ENCODE measurements around the gene RPEL1. TPM values are rescaled to one million over a fixed set of nuclear protein-coding genes. Genes with fewer than 3 reads are reported as not detected.
"Not testable (repeated sequence)": the region's sequence is repeated elsewhere in the genome, so short reads cannot be mapped to it uniquely, and the experiment has no call there.

The RPEL1 gene
- total and polyA plus RNA-seq, 2 experiments from 2014 or later: not detected

DNA sequence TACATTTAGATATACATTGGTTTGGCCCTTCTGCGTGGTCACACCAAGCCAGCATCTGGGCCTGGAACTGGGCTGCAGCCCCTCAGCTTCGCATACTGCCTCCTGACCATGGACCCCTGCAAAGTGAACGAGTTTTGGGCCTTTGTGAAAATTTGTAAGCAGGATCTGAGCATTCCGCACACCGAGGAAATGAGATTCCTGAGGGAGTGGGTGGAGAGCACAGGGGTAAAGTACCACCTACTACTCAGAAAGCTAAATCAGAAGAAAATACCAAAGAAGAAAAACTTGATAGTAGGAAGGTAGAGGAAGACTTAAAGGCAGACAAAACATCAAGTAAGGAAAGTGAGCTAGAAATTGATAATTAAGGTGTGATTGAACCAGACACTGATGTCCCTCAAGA is 30.1 kb upstream of the RPEL1 start:
- no peak overlapping the region for H3K4me3 ChIP-seq
- H3K27me3 ChIP-seq: no peaks in the 10 kb centered on the region
- TF ChIP-seq, protein P1, sequence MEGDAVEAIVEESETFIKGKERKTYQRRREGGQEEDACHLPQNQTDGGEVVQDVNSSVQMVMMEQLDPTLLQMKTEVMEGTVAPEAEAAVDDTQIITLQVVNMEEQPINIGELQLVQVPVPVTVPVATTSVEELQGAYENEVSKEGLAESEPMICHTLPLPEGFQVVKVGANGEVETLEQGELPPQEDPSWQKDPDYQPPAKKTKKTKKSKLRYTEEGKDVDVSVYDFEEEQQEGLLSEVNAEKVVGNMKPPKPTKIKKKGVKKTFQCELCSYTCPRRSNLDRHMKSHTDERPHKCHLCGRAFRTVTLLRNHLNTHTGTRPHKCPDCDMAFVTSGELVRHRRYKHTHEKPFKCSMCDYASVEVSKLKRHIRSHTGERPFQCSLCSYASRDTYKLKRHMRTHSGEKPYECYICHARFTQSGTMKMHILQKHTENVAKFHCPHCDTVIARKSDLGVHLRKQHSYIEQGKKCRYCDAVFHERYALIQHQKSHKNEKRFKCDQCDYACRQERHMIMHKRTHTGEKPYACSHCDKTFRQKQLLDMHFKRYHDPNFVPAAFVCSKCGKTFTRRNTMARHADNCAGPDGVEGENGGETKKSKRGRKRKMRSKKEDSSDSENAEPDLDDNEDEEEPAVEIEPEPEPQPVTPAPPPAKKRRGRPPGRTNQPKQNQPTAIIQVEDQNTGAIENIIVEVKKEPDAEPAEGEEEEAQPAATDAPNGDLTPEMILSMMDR (IDR thresholded peaks at IDR 0.05; ENCODE audit: low read depth, low read length): no peak
- no peak for DNase-seq (ENCODE audit: low read depth in 1 of 2, low spot score in 1 of 2)
- H3K4me1 ChIP-seq (ENCODE audit: low read depth): peaks cover 11% of the 10 kb centered on the region
- no peaks in the 10 kb centered on the region for H3K36me3 ChIP-seq
- no peaks in the 10 kb centered on the region for H3K9me3 ChIP-seq (ENCODE audit: low read depth)
- H3K27ac ChIP-seq: peak overlapping the region; percentile 78

DNA sequence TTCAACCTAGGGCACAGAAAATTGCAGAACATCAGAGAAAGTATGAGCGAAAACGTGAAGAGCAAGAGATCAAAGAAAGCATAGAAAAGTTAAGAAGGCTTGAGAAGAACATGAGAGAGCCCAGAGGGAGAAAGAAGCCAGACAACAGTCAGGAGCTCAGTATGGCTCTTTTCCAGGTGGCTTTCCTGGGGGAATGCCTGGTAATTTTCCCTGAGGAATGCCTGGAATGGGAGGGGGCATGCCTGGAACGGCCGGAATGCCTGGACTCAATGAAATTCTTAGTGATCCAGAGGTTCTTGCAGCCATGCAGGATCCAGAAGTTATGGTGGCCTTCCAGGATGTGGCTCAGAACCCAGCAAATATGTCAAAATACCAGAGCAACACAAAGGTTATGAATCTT is 29.3 kb upstream of the RPEL1 start:
- not testable (repeated sequence) for H3K9me3 ChIP-seq (ENCODE audit: low read depth); H3K36me3 ChIP-seq; H3K4me3 ChIP-seq; H3K27me3 ChIP-seq
- peak; percentile 23 to 57 for DNase-seq (ENCODE audit: low read depth in 1 of 2, low spot score in 1 of 2)
- peak overlapping the region; percentile 78 for H3K27ac ChIP-seq
- peaks cover 11% of the 10 kb centered on the region for H3K4me1 ChIP-seq (ENCODE audit: low read depth)

DNA sequence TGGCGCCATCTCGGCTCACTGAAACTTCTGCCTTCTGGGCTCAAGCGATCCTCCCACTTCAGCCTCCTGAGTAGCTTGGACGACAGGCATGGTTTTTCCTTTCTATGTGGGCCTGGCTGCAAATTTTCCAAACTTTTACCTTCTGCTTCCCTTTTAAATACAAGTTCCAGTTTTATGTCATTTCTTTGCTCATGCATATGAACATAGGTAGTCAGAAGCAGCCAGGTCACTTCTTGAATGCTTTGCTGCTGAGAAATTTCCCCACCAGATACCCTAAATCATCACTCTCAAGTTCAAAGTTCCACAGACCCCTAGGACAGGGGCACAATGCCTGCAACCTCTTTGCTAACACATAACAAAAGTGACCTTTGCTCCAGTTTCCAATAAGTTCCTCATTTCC is 21.6 kb upstream of the RPEL1 start:
- DNase-seq (ENCODE audit: low read depth in 1 of 2, low spot score in 1 of 2): no peak
- H3K36me3 ChIP-seq: no peaks in the 10 kb centered on the region
- H3K4me1 ChIP-seq (ENCODE audit: low read depth): peaks cover 9% of the 10 kb centered on the region
- no peak overlapping the region for H3K4me3 ChIP-seq
- no peaks in the 10 kb centered on the region for H3K9me3 ChIP-seq (ENCODE audit: low read depth)
- TF ChIP-seq, protein P1 (IDR thresholded peaks at IDR 0.05; ENCODE audit: low read depth, low read length): no peak
- H3K27me3 ChIP-seq: no peaks in the 10 kb centered on the region
- H3K27ac ChIP-seq: no peak overlapping the region

DNA sequence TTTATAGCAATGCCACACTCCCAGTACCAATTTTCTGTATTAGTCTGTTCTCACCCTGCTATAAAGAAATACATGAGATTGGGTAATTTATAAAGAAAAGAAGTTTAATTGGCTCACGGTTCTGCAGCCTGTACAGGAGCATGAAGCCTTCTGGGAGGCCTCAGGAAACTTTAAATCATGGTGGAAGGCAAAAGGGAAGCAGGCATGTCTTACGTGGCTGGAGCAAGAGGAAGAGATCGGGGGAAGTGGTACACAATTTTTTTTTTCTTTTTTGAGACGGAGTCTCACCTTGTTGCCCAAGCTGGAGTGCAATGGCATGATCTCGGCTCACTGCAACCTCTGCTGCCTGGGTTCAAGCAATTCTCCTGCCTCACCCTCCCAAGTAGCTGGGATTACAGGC is 21.0 kb upstream of the RPEL1 start:
- not testable (repeated sequence) for H3K9me3 ChIP-seq (ENCODE audit: low read depth); H3K4me3 ChIP-seq; H3K36me3 ChIP-seq; H3K4me1 ChIP-seq (ENCODE audit: low read depth); H3K27me3 ChIP-seq; DNase-seq (ENCODE audit: low read depth in 1 of 2, low spot score in 1 of 2); H3K27ac ChIP-seq

DNA sequence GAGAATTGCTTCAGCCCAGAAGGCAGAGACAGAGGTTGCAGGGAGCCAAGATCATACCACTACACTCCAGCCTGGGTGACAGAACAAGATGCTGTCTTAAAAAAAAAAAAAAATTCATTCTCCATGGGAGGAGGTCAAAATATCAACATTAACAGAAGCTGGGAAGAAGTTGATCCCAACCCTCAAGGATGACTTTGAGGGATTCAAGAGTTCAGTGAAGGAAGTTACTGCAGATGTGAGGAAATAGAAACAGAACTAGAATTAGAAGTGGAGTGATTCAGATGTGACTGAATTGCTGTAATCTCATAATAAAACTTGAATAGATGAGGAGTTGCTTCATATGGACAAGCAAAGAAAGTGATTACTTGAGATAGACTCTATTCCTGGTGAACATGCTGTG is 19.7 kb upstream of the RPEL1 start:
- no peak overlapping the region for H3K4me3 ChIP-seq
- peaks cover 16% of the 10 kb centered on the region for H3K4me1 ChIP-seq (ENCODE audit: low read depth)
- no peak for DNase-seq (ENCODE audit: low read depth in 1 of 2, low spot score in 1 of 2)
- no peaks in the 10 kb centered on the region for H3K27me3 ChIP-seq
- no peaks in the 10 kb centered on the region for H3K36me3 ChIP-seq
- H3K9me3 ChIP-seq (ENCODE audit: low read depth): no peaks in the 10 kb centered on the region
- H3K27ac ChIP-seq: no peak overlapping the region
- TF ChIP-seq, protein P1 (IDR thresholded peaks at IDR 0.05; ENCODE audit: low read depth, low read length): no peak

DNA sequence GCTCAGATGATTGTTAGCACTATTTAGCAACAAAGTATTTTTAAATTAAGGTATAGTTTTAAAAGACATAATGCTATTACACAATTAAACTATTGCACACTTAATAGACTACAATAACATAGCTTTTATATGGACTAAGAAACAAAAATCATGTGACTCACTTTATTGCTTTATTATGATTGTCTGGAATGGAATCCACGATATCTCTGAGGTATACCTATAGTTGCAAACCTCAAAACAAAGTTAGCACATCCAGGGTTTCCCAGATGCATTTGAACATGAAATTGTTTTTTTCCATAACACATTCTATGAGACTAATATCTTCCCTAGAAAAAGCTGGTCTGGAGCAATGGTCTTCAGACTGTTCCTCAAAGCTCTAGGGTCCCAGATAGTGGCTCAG is 18.3 kb upstream of the RPEL1 start:
- H3K36me3 ChIP-seq: no peaks in the 10 kb centered on the region
- H3K4me3 ChIP-seq: no peak overlapping the region
- peaks cover 26% of the 10 kb centered on the region for H3K4me1 ChIP-seq (ENCODE audit: low read depth)
- no peak for DNase-seq (ENCODE audit: low read depth in 1 of 2, low spot score in 1 of 2)
- TF ChIP-seq, protein P1 (IDR thresholded peaks at IDR 0.05; ENCODE audit: low read depth, low read length): no peak
- H3K9me3 ChIP-seq (ENCODE audit: low read depth): no peaks in the 10 kb centered on the region
- H3K27ac ChIP-seq: peak overlapping the region; percentile 99
- H3K27me3 ChIP-seq: no peaks in the 10 kb centered on the region

DNA sequence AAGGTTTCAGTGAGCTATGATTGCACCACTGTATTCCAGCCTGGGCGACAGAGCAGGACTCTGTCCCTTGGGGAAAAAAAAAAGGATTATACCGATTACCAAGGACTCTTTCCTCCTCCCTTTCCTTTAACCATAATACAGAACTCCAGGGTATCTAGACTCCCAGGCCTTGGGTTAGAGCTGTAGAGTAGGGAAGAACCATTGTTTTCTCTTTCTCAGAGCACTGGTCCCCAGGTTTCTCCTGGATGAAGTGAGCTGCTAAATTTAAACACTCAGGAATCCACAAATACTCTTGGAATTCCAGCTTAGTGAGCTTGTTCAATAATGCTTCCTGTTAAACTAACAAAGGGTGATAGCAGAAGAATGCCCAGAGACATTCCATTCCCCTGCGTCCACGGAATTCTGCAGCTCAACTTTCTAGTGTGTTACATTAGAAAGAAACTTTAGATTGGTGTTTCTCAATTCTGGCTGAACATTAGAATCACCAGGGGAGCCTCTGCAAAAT is 14.6 kb upstream of the RPEL1 start:
- H3K4me1 ChIP-seq (ENCODE audit: low read depth): peaks cover 26% of the 10 kb centered on the region
- H3K4me3 ChIP-seq: no peak overlapping the region
- TF ChIP-seq, protein P1 (IDR thresholded peaks at IDR 0.05; ENCODE audit: low read depth, low read length): no peak
- H3K36me3 ChIP-seq: no peaks in the 10 kb centered on the region
- no peaks in the 10 kb centered on the region for H3K27me3 ChIP-seq
- no peaks in the 10 kb centered on the region for H3K9me3 ChIP-seq (ENCODE audit: low read depth)
- peak overlapping the region; percentile 99 for H3K27ac ChIP-seq
- peak; percentile 87 to 97 for DNase-seq (ENCODE audit: low read depth in 1 of 2, low spot score in 1 of 2)
